NCI-H524 (cell line): ENCODE data around the gene CAMTA1.

Source experiments
- DNase-seq, 2 experiments: peaks; one replicate each; lab custom pipeline; 2025; lab: John Stamatoyannopoulos, UW

The CAMTA1 gene

DNA sequence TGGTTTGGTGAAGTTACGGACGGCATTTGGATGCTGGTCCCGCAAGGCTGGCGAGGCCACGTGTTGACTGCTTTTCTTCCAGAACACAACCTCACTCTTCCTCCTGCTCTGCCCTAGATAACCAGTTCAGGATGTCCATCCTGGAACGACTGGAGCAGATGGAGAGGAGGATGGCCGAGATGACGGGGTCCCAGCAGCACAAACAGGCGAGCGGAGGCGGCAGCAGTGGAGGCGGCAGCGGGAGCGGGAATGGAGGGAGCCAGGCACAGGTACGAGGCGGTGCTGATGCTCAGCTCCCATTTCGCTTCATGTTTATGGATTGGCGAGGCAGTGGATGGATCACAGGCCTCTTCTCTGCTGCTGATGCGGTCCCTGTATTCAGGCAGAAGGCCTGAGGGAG lies 947.1 kb downstream of the CAMTA1 start:
- no peak for DNase-seq

DNA sequence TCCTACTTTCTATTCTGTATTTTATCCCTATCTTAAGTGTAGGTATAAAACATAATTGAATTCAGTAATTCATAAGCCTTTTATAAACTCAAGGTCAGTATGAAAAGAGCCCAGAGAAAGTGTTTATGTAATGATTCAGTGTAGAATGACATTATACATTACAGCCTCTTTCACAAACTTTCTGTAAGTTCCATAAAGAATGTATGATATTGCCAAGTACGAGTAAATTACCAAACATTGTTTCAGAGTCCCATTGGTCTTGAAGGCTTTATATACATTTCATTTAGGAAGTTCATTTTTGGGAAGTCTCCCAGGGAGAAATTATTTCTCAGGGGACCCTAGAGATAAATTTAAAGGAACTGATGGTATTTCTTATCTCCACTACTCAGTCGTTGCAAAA lies 948.0 kb downstream of the CAMTA1 start:
- DNase-seq, result no peak

DNA sequence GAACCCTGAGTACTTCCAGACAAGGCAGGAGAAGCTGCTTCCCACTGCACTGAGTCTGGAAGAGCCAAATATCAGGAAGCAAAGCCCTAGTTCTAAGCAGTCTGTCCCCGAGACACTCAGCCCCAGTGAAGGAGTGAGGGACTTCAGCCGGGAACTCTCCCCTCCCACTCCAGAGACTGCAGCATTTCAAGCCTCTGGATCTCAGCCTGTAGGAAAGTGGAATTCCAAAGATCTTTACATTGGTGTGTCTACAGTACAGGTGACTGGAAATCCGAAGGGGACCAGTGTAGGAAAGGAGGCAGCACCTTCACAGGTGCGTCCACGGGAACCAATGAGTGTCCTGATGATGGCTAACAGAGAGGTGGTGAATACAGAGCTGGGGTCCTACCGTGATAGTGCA lies 952.8 kb downstream of the CAMTA1 start:
- no peak for DNase-seq

DNA sequence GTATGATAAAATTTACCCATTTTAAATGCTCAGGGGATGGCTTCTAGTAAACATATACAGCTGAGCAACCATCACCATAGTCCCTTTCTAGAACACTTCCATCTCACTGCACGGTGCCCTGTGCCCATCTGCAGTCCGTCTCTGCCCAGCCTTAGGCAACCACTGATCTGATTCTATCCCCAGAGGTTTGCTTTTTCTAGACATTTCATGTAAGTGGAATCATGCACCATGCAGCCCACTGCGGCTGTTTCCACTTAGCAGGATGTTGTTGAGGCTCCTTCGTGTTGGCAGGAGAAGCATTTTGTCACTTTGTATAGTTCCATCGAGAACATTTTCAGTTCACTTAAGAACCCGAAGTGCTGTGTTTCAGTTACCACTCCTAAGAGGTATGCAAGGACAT lies 958.1 kb downstream of the CAMTA1 start:
- no peak for DNase-seq

DNA sequence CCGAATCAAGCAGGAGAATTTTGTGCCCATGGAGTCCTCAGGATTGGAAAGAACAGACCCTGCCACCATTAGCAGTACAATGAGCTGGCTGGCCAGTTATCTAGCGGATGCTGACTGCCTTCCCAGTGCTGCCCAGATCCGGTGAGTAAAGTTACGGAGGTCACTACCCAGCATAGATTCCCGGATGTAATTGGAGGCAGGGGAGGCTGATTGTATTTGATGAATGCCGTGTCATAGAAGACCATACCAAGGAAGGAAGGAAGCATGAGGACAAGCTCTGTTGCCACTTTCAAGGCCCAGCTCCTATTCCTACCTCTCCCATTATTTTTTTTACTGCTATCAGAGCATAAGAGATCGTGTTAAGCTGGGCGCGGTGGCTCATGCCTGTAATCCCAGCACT lies 959.6 kb downstream of the CAMTA1 start:
- DNase-seq, result no peak

DNA sequence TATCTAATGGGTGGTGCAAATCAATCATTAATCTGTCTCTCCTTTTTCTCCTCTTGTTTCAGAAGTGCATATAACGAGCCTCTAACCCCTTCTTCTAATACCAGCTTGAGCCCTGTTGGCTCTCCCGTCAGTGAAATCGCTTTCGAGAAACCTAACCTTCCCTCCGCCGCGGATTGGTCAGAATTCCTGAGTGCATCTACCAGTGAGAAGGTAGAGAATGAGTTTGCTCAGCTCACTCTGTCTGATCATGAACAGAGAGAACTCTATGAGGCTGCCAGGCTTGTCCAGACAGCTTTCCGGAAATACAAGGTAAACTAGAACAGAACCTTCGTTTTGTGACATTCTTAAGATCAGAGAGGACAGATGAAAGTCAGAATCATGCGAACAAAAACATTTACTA lies 960.5 kb downstream of the CAMTA1 start:
- no peak for DNase-seq

DNA sequence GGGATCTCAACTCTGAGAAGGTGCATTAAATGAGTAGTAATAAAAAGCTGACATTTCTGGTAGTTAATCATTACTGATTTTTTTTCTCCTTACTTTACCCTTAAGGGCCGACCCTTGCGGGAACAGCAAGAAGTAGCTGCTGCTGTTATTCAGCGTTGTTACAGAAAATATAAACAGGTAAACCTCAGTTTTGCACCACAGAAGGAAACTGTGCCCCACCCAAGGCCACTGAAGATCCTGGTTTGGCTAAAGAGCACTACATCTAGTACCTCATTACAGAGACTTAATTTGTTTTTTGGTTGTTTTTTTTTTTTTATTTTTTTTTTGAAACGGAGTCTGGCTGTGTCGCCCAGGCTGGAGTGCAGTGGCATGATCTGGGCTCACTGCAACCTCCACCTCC lies 962.4 kb downstream of the CAMTA1 start:
- no peak for DNase-seq

DNA sequence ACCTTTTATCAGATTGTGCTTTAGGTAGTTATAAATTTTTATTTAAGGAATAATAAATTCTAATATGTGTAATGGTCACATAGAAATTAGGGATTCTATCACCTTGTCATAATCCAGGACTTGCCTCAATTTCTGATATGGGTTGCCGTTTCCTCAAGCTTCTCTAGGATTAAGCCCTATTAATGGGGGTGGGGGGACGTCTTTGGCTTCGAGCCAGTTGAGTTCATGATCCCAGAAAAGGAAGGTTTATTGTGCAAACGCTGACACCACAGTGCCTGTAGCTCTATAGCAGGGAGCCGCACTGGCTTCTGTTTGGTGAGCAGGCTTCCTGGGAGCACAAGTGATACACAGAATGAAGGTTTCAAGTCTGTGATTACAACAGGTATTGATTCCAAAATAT lies 963.9 kb downstream of the CAMTA1 start:
- DNase-seq, result no peak

DNA sequence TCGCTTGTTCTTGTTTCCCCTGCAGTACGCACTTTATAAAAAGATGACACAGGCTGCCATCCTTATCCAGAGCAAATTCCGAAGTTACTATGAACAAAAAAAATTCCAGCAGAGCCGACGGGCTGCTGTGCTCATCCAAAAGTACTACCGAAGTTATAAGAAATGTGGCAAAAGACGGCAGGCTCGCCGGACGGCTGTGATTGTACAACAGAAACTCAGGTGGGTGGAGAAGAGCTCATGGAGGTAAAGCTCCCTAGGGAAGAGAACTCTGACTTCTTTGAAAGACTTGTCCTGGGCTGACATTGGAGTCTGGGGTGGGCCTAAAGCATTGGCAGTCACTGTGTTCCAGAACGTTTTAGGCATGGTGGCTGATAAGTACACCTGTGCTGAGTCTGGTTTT lies 965.9 kb downstream of the CAMTA1 start:
- no peak for DNase-seq

DNA sequence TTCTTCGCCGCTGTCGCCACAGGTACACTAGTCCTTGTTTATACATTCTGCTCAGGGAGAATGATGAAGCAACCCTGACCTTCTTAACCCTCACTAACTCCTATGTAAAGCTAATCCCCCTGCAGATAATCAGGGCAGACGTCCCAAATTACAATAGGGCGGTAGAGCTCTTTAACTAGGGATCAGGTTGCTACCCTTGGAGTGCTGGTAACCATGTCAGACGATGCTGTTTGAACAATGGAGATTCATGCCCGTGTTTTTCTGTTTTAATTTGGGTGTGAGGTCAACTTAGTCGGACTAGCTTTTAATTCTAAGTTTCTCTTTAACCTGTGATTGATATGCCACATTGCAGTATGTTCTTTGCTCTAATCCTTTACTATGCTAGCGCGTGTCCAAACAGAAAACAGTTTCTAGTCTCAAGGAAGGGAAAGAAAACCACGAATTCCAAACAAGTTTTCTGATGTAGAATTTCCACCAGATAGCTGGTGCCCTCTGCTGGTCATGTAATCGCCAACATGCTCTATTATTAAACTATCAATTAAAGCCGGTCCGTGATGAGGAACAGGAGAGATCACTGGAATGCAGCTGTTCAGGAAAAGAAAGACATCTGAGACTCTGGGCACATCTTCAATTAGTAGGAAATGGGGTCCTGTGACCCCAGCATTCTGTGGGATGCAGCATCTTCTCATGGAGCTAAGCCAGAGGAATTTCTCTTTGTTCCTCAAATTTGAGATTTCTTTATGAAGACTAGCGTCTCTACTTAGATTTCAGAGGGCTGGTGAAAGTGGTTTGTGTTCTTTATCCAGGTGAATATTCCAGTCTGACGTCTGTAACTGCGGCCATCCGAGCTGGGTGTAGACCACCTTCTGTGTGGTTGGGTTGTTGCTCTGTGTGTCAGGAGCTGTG lies 967.5 kb downstream of the CAMTA1 start:
- peak; percentile 76 to 89 for DNase-seq

DNA sequence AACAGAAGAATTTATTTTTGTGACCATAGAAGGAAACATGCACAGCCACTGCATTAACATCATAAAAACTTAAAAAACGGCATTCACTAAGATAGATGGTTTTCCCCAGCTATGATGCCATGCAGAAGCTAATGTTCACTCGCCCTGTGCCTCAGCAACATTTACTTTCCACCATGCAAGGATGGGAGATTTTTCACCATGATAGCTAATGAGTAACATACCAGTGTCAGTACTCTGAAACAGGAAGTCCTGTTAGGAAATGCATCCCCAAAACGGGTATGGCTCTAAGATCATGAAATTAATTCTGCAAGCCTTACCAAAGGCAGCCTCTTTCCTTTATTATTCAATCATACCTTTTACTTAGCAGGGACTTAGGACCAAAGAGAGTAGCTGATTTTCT lies 968.4 kb downstream of the CAMTA1 start:
- no peak for DNase-seq

DNA sequence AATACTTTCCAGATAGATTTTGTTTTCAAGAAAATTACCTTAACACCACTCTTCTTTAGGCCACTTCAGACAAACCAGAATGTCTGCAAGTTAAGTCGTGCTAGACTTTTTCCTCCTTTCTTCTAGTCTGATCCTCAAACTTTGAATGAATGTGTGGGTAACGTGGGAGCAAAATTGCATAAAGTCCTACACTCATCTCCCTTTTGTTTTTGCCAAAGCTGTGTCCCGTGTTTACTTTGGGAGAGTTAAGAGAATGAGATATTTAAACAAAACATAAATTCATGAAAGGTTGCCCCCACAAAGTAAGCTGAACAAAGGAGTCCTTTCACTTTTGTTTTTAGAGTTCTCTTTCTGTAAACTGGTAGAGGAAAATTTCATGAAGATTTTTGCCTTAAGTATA lies 969.0 kb downstream of the CAMTA1 start:
- no peak for DNase-seq

DNA sequence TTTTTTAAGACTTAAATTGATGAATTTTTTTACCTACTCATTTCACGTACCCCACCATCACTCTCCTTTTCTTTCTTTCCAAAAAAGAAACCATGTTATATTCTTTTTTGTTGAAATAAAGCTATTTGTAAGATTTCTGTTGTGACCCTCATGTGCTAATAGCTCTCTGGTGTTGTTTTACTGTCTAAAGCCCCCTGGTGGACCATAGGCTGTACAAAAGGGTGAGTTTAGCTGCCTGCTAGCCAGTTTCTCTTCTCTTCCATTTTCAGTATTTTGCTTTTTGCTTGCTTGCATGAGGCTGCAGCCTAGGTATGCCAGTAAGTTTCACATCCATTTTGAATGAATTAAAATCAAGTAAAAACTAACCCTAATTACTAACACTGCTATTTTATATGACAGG lies 970.2 kb downstream of the CAMTA1 start:
- DNase-seq, result peak in 1 of 2 experiments; percentile 12

DNA sequence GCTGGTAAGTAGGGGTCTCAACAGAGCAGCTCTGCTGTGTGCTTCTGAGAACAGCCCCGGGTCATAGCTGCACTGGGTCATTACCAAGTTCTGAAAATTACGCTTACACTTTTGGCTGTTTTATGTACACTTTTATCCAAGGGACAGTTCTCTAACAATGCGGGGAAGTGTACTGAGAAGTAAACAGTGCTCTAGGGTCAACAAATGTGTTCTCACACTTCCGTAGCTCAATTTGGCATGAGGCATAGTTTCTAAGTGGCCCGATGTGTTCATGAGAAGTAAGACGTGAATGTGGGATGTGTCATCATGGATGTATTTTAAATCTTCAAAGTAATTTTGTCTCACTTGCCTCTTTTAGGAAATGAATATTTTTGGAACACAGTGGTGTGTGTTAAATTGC lies 975.0 kb downstream of the CAMTA1 start:
- DNase-seq, result no peak

DNA sequence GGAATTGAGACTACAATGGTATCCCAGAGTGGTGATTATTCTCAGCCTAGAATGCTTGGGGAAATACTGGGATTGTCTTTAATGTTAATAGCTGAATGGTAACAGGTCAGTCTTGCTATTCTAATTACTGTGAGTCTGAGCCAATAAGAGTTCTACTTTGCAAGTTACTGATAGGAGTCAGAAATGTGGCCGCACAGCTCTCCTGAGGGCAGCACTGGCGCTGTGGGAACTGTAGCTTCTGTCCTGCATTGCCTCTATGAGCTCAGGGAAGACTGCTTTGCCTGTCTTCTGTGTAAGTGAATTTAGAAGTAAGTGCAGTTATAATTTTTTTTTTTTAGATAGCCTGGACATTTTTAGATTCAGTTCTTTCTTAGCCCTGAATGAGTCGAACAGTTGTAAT lies 975.8 kb downstream of the CAMTA1 start:
- no peak for DNase-seq

DNA sequence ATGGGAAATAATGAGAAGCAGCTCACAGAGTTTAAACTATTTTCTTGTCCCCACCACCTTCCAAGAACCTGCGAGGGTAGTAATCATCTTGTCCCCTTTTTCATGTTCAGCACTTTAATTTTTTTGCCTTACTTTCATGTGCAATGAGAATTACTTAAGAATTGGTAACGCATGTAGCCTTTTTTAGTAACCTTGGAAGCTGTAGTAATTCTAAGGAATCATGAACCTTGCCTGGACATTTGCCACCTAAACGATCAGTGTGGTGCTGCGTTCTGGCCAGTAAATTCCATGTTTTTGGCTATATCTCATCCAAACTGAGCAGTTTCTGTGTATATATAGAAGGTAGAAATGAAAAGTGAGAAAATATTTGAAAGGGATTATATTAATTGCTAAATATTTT lies 981.9 kb downstream of the CAMTA1 start:
- DNase-seq, result no peak

DNA sequence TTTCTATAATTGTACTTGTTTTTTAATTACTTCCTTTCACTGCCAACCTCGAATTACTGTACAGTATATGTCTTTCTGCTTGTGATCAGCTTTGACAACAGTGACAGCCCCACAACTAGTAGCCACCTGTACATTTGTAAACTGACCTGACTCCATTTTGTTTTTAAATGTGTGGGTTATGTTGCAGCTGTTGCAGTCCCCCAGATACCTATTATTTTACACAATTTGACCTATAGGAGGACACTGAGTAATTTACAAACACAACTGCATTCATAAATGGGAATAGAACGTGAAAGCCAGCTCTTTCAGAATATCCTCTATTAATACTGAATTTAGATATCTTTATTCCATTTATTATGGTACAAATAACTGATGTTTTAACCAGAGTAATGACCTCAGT lies 983.3 kb downstream of the CAMTA1 start:
- DNase-seq, result peak; percentile 17 to 77

DNA sequence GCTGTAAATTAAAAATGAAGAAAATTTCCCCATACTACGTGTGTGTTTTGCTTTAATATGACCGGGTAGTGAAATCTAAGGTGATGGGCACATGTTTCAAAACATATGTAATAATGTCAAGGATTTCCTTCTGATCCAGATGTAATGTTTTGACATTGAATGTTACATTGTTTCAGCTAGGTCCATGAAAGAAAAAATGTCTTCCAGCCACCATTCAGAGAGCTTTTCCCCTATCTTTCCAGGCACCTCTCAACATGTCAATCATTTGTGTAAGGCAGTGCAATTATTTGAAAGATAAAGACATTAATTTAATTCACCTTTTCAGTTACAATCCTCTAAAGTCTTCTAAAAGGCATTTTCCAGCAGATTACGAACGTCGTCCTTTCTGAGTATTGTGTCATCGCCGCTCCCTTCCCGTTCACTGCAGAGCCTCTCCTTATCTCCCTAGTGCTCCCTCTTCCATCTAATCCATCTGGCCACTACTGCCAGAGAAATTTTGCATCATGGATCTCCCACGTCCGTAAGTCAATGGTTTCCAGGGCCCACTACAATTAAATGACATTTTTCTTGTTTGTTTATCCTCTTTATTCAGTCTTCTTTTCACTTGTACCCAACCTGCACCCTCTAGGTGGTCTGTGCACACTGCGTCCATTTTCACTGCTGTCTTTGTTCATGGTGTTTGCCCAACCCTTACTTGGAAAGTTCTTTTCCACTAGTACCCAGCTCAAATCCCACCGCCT lies 984.6 kb downstream of the CAMTA1 start:
- no peak for DNase-seq

DNA sequence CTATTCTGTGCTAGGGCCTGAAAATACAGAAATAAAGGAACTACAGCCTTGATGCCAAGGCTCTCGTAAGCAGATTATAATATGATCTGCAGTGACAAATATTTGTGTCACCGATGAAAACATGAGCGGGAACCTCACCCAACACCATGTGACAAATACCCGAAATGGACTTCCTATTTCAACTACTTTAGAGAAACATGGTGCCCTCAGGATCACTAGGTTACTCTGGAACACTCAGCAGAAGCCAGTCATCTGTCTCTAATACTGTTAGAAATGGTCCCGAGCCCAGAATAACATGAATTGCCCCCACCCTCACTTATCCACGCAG lies 985.4 kb downstream of the CAMTA1 start:
- DNase-seq, result no peak

DNA sequence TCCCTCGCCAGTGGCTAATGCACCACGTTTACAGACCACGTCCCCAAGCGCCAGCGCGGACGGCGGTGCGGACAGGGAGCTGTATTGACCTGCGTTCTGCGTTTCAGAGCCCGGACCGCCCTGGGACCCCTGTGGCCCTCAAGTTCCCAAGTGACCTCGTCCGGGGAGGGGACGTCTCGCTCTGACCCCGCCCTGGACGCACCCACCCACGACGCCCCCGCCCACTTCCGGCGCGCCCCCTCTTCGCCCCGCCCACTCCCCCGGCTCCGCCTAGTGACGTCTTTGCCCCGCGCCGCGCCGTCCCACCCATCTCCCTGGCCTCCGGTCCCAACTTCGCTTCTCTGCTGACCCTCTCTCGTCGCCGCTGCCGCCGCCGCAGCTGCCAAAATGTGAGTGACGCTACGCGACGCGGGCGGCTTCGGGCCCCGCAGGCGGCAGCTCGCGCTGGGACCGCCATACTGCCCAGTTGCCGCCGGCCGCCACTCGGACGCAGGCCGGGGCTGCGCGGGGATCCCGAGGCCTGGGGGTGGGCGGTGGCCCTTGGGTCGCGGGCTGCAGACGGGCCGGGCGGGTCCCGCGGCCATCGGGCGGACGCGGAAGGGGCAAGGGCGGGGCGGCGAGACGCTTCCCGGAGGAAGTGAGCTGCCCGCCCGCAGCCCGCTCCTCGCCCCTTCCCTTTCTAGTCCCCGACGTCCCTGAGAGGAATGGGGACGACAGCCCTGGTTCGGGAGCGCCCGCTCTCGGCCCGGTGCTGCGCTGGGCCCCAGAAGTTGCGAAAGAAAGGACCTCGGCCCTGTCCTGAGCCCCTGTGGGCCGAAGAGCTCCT lies 986.0 kb downstream of the CAMTA1 start, which contains the start of gene VAMP3:
TSS of gene VAMP3 (plus strand) at position 300 of the 826 bp plus-strand sequence. CDS start at position 388, 88 bp downstream.
- DNase-seq, result peak; percentile 36 to 59

DNA sequence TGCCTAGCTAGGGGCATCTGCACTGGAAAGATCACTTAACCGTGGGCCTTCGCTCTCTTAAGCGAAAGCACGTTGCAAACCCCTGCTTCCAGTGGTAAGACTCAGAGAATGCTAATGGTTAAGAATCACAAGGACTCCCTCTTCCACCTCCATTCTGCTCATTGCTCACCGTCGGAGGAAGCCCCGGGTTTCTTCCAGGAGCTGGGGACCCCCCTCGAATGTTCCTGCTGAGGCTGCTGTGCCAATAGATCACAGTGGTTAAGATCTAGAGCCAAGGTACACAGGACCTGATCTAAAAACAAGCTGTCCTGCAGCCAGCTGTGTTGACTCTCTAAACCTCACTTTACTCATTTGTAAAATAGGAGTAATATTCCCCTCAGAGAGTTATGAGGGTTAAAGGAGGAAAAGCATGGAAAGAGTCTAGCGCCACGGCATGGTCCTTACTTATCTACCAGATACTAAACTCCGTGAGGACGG lies 986.6 kb downstream of the CAMTA1 start:
- no peak for DNase-seq

DNA sequence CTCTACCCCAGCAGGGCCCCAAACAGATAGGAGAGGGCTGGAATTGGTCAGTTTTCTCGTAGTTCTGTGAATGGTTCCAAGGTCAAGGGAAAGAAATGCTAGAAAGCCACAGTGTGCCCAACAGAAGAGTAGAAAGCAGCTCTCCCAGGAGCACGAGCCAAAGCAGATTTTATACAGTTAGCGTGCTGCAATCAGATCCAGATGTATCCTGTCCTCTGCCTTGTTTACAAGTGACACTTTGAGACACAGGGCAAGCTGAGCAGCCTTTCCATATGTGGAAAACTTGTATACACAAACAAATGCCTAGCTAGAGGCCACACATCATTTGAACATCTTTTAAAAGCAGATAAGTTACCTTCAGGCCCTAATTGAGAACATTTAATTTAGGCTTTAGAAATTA lies 992.3 kb downstream of the CAMTA1 start:
- DNase-seq, result no peak
